Measurements from ENCODE around the gene MPDZ.

MPDZ gene

GRCh38 chr9:13070612-13071595 lies 208.6 kb downstream of the MPDZ start:
- DNase-seq: no peak

- no peak for DNase-seq
Observed at GRCh38 chr9:13069498-13069897, 210.0 kb downstream of the MPDZ start.

DNA sequence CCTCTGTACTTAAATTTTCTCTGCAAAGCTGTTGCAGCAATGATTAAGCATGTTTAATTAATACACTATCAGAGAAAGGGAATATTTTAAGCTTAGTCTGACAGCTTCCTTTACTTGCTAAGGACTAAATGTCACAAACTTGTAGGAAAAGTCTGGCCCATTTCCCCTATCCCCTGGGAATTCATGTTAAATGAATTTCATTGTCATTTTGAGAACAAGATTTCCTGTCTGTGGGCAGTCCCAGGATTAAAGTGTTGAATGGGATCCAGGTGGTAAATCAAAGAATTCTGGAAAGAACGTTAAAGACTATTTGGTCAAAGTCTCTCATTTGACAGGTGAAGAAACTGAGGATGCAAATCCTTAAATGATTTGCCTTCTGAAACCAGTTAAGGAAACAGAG lies 214.8 kb downstream of the MPDZ start:
- DNase-seq: no peak

DNA sequence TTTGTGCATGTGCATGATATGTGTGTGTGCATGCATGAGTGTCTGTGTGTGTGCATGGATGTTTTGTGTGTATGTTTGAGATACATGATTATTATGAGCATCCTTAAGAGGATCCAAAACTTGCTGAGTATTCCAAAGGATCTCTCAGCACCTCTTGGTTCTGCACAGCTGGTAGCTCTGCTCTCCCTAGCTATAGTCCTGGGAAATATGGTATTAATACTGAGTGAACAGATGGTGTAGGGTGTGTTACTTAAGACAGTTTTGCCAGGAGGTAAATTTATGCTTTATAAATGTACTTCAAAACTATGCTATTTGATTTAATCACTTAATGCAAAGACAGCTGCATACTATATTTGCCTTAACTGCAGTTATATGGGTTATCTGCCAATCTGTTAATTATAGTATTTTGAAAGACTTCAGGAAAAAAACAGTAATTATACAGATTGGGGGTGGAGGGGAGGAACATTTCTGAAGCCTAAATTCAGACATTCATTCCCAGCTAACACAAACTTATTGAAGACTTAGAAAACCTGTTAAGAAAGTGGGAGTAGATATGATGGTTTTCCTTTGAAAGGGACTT lies 215.5 kb downstream of the MPDZ start:
- DNase-seq: no peak

GRCh38 chr9:13061390-13061789 lies 218.1 kb downstream of the MPDZ start:
- DNase-seq: no peak
